Left ventricle myocardium inferior (tissue), 1 donor: ENCODE results near the gene NT5DC2. TPM values are rescaled to one million over a fixed set of nuclear protein-coding genes. Genes with fewer than 3 reads are reported as not detected.

ENCODE experiments used
- DNase-seq: peaks from one replicate; pipeline ENCODE4 v3.0.0-alpha.2; 2020
- H3K27ac ChIP-seq: fragments of 200-600 bp; replicated peaks from 2 replicates; pipeline ENCODE4 v1.8.0; 2021
- H3K27me3 ChIP-seq: fragments of 200-600 bp; 2 replicates; pipeline ENCODE4 v1.8.0; 2021; ENCODE audit warnings: low read depth
- H3K36me3 ChIP-seq: fragments of 200-600 bp; 2 replicates; pipeline ENCODE4 v1.8.0; 2021
- H3K4me1 ChIP-seq: fragments of 200-600 bp; 2 replicates; pipeline ENCODE4 v1.8.0; 2021
- H3K4me3 ChIP-seq: fragments of 200-600 bp; 2 replicates; pipeline ENCODE4 v1.8.0; 2021; ENCODE audit warnings: mild to moderate bottlenecking, moderate library complexity
- H3K9me3 ChIP-seq: fragments of 200-600 bp; replicated peaks from 2 replicates; pipeline ENCODE4 v1.8.0; 2021
- CTCF ChIP-seq: fragments of 200-600 bp; IDR thresholded peaks from 2 replicates; pipeline ENCODE4 v1.8.0; 2021; ENCODE audit warnings: antibody characterized with exemption, mild to moderate bottlenecking, borderline replicate concordance
- intact Hi-C: fragments of 100-400 bp; cut with micrococcal nuclease; formaldehyde crosslinking; loops from one replicate; pipeline ENCODE4 v1.11.0; 2022
- total RNA-seq: library from RNA; stranded (reverse); fragmentation: NEBNext Ultra II Directional; extraction: Animal tissue kit (Norgen Biotek cat#: 25700); gene quantifications from one replicate; pipeline ENCODE4 v1.2.1, GENCODE V29; 2021
- donor health status: DM: no; HTN: yes; CAD: no; lungs with severe emphysema.

NT5DC2 gene
- total RNA-seq, 1 donor from 2014 or later, result 69.3 TPM

GRCh38 chr3:52514576-52514975 is 19.1 kb downstream of the NT5DC2 start:
- Histone ChIP-seq H3K4me1 (peaks cover 12% of the 10 kb centered on the region), H3K27ac (no peak overlapping the region), H3K27me3 (no peaks in the 10 kb centered on the region), H3K36me3 (peaks cover 1% of the 10 kb centered on the region), H3K9me3 (no peaks in the 10 kb centered on the region), H3K4me3 (no peak overlapping the region)
- intact Hi-C loops, result no loop called here
- no peak for DNase-seq
- TF ChIP-seq CTCF, result no peak

- no peak for TF ChIP-seq CTCF
- H3K4me3 ChIP-seq, result no peak overlapping the region
- intact Hi-C loops, result no loop called here
- DNase-seq, result no peak
- H3K27me3 ChIP-seq, result no peaks in the 10 kb centered on the region
- H3K4me1 ChIP-seq, result peaks cover 8% of the 10 kb centered on the region
- no peaks in the 10 kb centered on the region for H3K9me3 ChIP-seq
- H3K36me3 ChIP-seq, result no peaks in the 10 kb centered on the region
- no peak overlapping the region for H3K27ac ChIP-seq
Measured at GRCh38 chr3:52513281-52513680, 20.4 kb downstream of the NT5DC2 start.

GRCh38 chr3:52512727-52513126 is 20.9 kb downstream of the NT5DC2 start:
- no peak for TF ChIP-seq CTCF
- intact Hi-C loops, result no loop called here
- H3K27me3 ChIP-seq, result no peaks in the 10 kb centered on the region
- no peak overlapping the region for H3K27ac ChIP-seq
- DNase-seq, result no peak
- no peaks in the 10 kb centered on the region for H3K9me3 ChIP-seq
- H3K4me3 ChIP-seq, result no peak overlapping the region
- no peaks in the 10 kb centered on the region for H3K36me3 ChIP-seq
- H3K4me1 ChIP-seq, result peaks cover 8% of the 10 kb centered on the region

- H3K9me3 ChIP-seq, result no peaks in the 10 kb centered on the region
- no peak for TF ChIP-seq CTCF
- DNase-seq, result no peak
- H3K27ac ChIP-seq, result no peak overlapping the region
- H3K27me3 ChIP-seq, result no peaks in the 10 kb centered on the region
- H3K4me1 ChIP-seq, result peaks cover 8% of the 10 kb centered on the region
- no peaks in the 10 kb centered on the region for H3K36me3 ChIP-seq
- H3K4me3 ChIP-seq, result no peak overlapping the region
- intact Hi-C loops, result no loop called here
Measured at GRCh38 chr3:52512105-52512504, 21.6 kb downstream of the NT5DC2 start.

GRCh38 chr3:52511509-52511908 is 22.1 kb downstream of the NT5DC2 start:
- no peak for TF ChIP-seq CTCF
- intact Hi-C loops, result no loop called here
- peaks cover 2% of the 10 kb centered on the region for H3K36me3 ChIP-seq

More at GRCh38 chr3:52511509-52511908, 22.1 kb downstream of the NT5DC2 start:
- Histone ChIP-seq H3K27me3 (no peaks in the 10 kb centered on the region), H3K27ac (no peak overlapping the region), H3K4me3 (no peak overlapping the region), H3K4me1 (peaks cover 8% of the 10 kb centered on the region), H3K9me3 (no peaks in the 10 kb centered on the region)
- no peak for DNase-seq
